Pancreas (tissue), 10 donors: ENCODE measurements around the gene FGFR2. TPM values are rescaled to one million over a fixed set of nuclear protein-coding genes. Genes with fewer than 3 reads are reported as not detected.

Experiments used
- ATAC-seq, 4 donors: fragments of 200-7000 bp; cut with Tn5 transposase; one replicate each; pipeline versions ENCODE4 v1.8.0 to v1.9.1; 2020; ENCODE audit warnings: mild to moderate bottlenecking in 4 of 4, moderate library complexity in 4 of 4
- DNase-seq, 6 donors: peaks; one replicate each; pipeline ENCODE4 v3.0.0-alpha.2; 2020
- FAIRE-seq: peaks from 2 replicates; lab custom pipeline; 2012; peaks lifted over from hg19 to GRCh38; lab: Jason Lieb, UNC
- H3K27ac ChIP-seq, 4 donors: fragments of 200-600 bp; sonication (generic); 1 replicate in 3 of 4; 2 replicates in 1 of 4; pipeline versions ENCODE4 v1.5.0 to v1.8.0; 2020
- H3K27me3 ChIP-seq, 4 donors: fragments of 200-600 bp; one replicate each; pipeline ENCODE4 v1.8.0; 2021
- H3K36me3 ChIP-seq, 3 donors: fragments of 200-600 bp; sonication (generic) in 1 of 3; one replicate each; pipeline versions ENCODE4 v1.5.0 to v1.8.0; 2020 to 2021
- H3K4me1 ChIP-seq, 3 donors: fragments of 200-600 bp; one replicate each; pipeline ENCODE4 v1.8.0; 2021
- H3K4me3 ChIP-seq, 4 donors: fragments of 200-600 bp; sonication (generic) in 2 of 4; one replicate each; pipeline versions ENCODE4 v1.5.0 to v1.8.0; 2020 to 2021
- H3K9me3 ChIP-seq, 4 donors: fragments of 200-600 bp; one replicate each; pipeline ENCODE4 v1.8.0; 2021
- CTCF ChIP-seq, 4 donors: fragments of 200-600 bp; sonication (generic) in 3 of 4; IDR thresholded peaks; one replicate each; pipeline versions ENCODE4 v1.5.0 to v1.8.0; 2021; ENCODE audit warnings: antibody characterized with exemption in 4 of 4
- WGBS, 2 donors: extraction: QIAGEN DNeasy Blood & Tissue Kit; methylation state at CpG; one replicate each; pipeline ENCODE4 v1.1.7; 2013; 5-methylcytosine and 5-hydroxymethylcytosine counted together
- intact Hi-C, 3 donors: fragments of 100-400 bp; cut with DNase I; formaldehyde crosslinking; loops; one replicate each; pipeline versions ENCODE4 v1.11.1 to v1.14.2; 2022
- polyA plus RNA-seq, 2 donors: library from polyadenylated mRNA; stranded (reverse); fragments of 200-250 nt; gene quantifications; one replicate each; pipeline ENCODE4 v1.2.3, GENCODE V29; 2013
- total RNA-seq, 6 donors: library from RNA; stranded (reverse); fragmentation: NEBNext Ultra II Directional in 4 of 6; extraction: Animal tissue kit (Norgen Biotek cat#: 25700) in 4 of 6; gene quantifications; one replicate each; pipeline versions ENCODE4 v1.2.1 to v1.2.4, GENCODE V29; 2021 to 2023
- donor health status: healthy with polysubstance abuse.
- donor health status: DM: no; HTN: no; CAD: no; lungs with moderate emphysema.
- donor health status: DM: no; HTN: no; CAD: no.
- donor health status: control.
- donor health status: control.
- donor health status: Bipolar disorder and iron deficiency.
- donor health status: DM: yes; HTN: yes; CAD: no.
- donor health status: DM: no; HTN: no; CAD: no.
- donor health status: DM: no; HTN: no; CAD: no.
- donor health status: DM: yes; HTN: yes; CAD: no.

FGFR2 gene
- total and polyA plus RNA-seq, 8 donors, result 23.8 to 64.0 (median 31.4) TPM

- ATAC-seq (peak; percentile 96 to 97 (median 97)), DNase-seq (peak; percentile 33 to 87 (median 68)), FAIRE-seq (no peak)
- H3K36me3 ChIP-seq, result no peaks in the 10 kb centered on the region
- intact Hi-C loops, result loop anchor here in 1 of 3 donors (10.0 kb wide), 1 partner anchor 664 kb away; no protein-coding TSS in a partner anchor
- peak overlapping the region in 2 of 4 donors; percentile 6 to 26 for H3K4me3 ChIP-seq
- H3K27ac ChIP-seq, result no peak overlapping the region
- WGBS, 2 donors, result 4 to 5% methylated on average over 50 to 59 of the region's 59 CpGs
- peak; percentile 83 to 94 (median 90) for TF ChIP-seq CTCF (IDR thresholded peaks at IDR 0.05)
- H3K27me3 ChIP-seq, result no peaks in the 10 kb centered on the region
- H3K9me3 ChIP-seq, result no peaks in the 10 kb centered on the region
- H3K4me1 ChIP-seq, result peaks cover 0 to 3% (median 0%) of the 10 kb centered on the region in 3 donors
These were observed 10.4 kb upstream of the FGFR2 start for GRCh38 chr10:121608469-121609190.

GRCh38 chr10:121607310-121608055 is 9.2 kb upstream of the FGFR2 start:
- Histone ChIP-seq H3K27me3 (no peaks in the 10 kb centered on the region), H3K27ac (no peak overlapping the region), H3K36me3 (no peaks in the 10 kb centered on the region), H3K9me3 (no peaks in the 10 kb centered on the region), H3K4me1 (peaks cover 0 to 3% (median 0%) of the 10 kb centered on the region in 3 donors), H3K4me3 (no peak overlapping the region)
- 68 to 86% methylated on average over 10 to 11 of the region's 11 CpGs for WGBS, 2 donors
- TF ChIP-seq CTCF (IDR thresholded peaks at IDR 0.05), result no peak
- no peak for FAIRE-seq
- intact Hi-C loops, result loop anchor here in 1 of 3 donors (10.0 kb wide), 1 partner anchor 663 kb away; no protein-coding TSS in a partner anchor
- no peak for ATAC-seq
- DNase-seq, result no peak

- intact Hi-C loops, result loop anchor here in 1 of 3 donors (10.0 kb wide), 1 partner anchor 661 kb away; no protein-coding TSS in a partner anchor
- no peak for FAIRE-seq
- DNase-seq, result no peak
- Histone ChIP-seq H3K4me1 (peaks cover 0 to 3% (median 0%) of the 10 kb centered on the region in 3 donors), H3K9me3 (no peaks in the 10 kb centered on the region), H3K27ac (no peak overlapping the region), H3K27me3 (no peaks in the 10 kb centered on the region), H3K36me3 (no peaks in the 10 kb centered on the region), H3K4me3 (no peak overlapping the region)
- no peak for TF ChIP-seq CTCF (IDR thresholded peaks at IDR 0.05)
- ATAC-seq, result no peak
These were observed 7.5 kb upstream of the FGFR2 start for GRCh38 chr10:121605708-121606107.

GRCh38 chr10:121601458-121601857 is 3.2 kb upstream of the FGFR2 start:
- TF ChIP-seq CTCF (IDR thresholded peaks at IDR 0.05), result no peak
- no peak for FAIRE-seq
- intact Hi-C loops, result loop anchor here in 1 of 3 donors (10.0 kb wide), 1 partner anchor 657 kb away; no protein-coding TSS in a partner anchor
- H3K9me3 ChIP-seq, result no peaks in the 10 kb centered on the region
- no peak overlapping the region for H3K27ac ChIP-seq
- H3K4me3 ChIP-seq, result no peak overlapping the region
- DNase-seq, result no peak
- 82 to 88% methylated on average over 11 of the region's 11 CpGs for WGBS, 2 donors
- H3K4me1 ChIP-seq, result no peaks in the 10 kb centered on the region
- peaks cover 0 to 4% (median 0%) of the 10 kb centered on the region in 4 donors for H3K27me3 ChIP-seq
- H3K36me3 ChIP-seq, result no peaks in the 10 kb centered on the region
- no peak for ATAC-seq
